ENCODE data around the gene FFAR4. TPM values are rescaled to one million over a fixed set of nuclear protein-coding genes. Genes with fewer than 3 reads are reported as not detected.

The FFAR4 gene
- total RNA-seq, 1 experiment from 2014 or later, result 0.92 TPM

- BruUV-seq (replicated peaks), result no TSS peak
- CTCF ChIA-PET, result no interaction called here
Measured at GRCh38 chr10:93613126-93613525, 46.7 kb downstream of the FFAR4 start.

DNA sequence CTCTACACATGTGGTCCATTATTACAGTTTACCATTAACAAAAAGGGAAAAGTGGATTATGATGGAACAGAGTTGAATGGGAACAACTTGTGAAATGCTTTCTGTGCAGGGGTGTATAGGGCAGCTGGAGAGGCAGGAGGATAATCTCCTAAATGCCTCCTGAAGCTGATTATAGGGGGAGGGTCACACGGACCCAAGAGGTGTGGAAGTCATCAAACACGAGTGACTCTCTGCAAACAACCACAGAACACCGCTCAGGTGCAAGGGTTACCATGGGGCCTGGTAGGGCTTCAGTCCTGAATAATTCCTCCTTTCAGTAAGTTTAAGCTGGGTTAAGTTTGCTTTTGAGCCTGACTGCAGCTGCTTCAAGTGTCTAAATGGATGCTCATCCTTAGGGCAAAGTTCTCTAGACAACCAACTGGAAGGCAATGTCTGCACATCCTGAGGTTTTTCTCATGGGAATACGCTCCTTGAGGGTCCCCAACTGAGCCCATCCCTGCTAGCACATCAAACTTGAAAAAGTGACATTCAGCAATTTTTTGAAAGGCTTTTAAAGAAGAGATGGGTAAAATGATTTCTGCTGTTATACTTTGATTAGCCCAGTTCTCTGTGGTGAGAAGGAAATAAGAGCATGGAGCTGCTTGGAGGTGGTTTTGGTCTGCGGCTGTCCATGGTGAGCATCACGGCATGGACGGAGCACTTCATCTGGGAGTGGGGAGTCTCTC is 47.8 kb downstream of the FFAR4 start:
- in situ Hi-C loops (cut with HindIII; ENCODE audit: low pct_unique_long_range_greater_than_20kb, low sequenced_read_pairs) (no loop called here), intact Hi-C loops (cut with micrococcal nuclease; ENCODE audit: unreplicated experiment) (no loop called here)
- Histone ChIP-seq H3K4me1 (ENCODE audit: control insufficient read depth, insufficient read depth, low read length) (no peaks in the 10 kb centered on the region), H3K27ac (ENCODE audit: low read length) (no peak overlapping the region), H3K9me3 (ENCODE audit: control insufficient read depth, insufficient read depth, low read depth, low read length) (no peaks in the 10 kb centered on the region), H3K36me3 (ENCODE audit: control insufficient read depth, insufficient read depth, low read length) (no peaks in the 10 kb centered on the region), H3K4me3 (ENCODE audit: low read depth in 2 of 2, low read length in 2 of 2) (no peak overlapping the region), H3K27me3 (ENCODE audit: control insufficient read depth, insufficient read depth, low read length) (peaks cover 4% of the 10 kb centered on the region; the same call in 1 of the 2 replicates)
- TF ChIP-seq, protein P1, sequence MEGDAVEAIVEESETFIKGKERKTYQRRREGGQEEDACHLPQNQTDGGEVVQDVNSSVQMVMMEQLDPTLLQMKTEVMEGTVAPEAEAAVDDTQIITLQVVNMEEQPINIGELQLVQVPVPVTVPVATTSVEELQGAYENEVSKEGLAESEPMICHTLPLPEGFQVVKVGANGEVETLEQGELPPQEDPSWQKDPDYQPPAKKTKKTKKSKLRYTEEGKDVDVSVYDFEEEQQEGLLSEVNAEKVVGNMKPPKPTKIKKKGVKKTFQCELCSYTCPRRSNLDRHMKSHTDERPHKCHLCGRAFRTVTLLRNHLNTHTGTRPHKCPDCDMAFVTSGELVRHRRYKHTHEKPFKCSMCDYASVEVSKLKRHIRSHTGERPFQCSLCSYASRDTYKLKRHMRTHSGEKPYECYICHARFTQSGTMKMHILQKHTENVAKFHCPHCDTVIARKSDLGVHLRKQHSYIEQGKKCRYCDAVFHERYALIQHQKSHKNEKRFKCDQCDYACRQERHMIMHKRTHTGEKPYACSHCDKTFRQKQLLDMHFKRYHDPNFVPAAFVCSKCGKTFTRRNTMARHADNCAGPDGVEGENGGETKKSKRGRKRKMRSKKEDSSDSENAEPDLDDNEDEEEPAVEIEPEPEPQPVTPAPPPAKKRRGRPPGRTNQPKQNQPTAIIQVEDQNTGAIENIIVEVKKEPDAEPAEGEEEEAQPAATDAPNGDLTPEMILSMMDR (IDR thresholded peaks at IDR 0.05), result no peak
- TF ChIP-seq TCF7L2 (IDR thresholded peaks at IDR 0.05; ENCODE audit: low read depth, low read length), result no peak
- TF ChIP-seq, protein P2, sequence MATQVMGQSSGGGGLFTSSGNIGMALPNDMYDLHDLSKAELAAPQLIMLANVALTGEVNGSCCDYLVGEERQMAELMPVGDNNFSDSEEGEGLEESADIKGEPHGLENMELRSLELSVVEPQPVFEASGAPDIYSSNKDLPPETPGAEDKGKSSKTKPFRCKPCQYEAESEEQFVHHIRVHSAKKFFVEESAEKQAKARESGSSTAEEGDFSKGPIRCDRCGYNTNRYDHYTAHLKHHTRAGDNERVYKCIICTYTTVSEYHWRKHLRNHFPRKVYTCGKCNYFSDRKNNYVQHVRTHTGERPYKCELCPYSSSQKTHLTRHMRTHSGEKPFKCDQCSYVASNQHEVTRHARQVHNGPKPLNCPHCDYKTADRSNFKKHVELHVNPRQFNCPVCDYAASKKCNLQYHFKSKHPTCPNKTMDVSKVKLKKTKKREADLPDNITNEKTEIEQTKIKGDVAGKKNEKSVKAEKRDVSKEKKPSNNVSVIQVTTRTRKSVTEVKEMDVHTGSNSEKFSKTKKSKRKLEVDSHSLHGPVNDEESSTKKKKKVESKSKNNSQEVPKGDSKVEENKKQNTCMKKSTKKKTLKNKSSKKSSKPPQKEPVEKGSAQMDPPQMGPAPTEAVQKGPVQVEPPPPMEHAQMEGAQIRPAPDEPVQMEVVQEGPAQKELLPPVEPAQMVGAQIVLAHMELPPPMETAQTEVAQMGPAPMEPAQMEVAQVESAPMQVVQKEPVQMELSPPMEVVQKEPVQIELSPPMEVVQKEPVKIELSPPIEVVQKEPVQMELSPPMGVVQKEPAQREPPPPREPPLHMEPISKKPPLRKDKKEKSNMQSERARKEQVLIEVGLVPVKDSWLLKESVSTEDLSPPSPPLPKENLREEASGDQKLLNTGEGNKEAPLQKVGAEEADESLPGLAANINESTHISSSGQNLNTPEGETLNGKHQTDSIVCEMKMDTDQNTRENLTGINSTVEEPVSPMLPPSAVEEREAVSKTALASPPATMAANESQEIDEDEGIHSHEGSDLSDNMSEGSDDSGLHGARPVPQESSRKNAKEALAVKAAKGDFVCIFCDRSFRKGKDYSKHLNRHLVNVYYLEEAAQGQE (IDR thresholded peaks at IDR 0.05; ENCODE audit: insufficient read depth in 1 of 2, low read depth in 2 of 2, low read length in 1 of 2), result no peak
- CTCF ChIA-PET, result no interaction called here
- BruUV-seq (replicated peaks), result no TSS peak
- POLR2A ChIA-PET, result no interaction called here
- ATAC-seq (no peak), DNase-seq (ENCODE audit: low read depth, low spot score) (no peak)

More at GRCh38 chr10:93613126-93613525, 46.7 kb downstream of the FFAR4 start:
- no peak overlapping the region for H3K27ac ChIP-seq (ENCODE audit: low read length)
- no peaks in the 10 kb centered on the region for H3K9me3 ChIP-seq (ENCODE audit: control insufficient read depth, insufficient read depth, low read depth, low read length)
- H3K27me3 ChIP-seq (ENCODE audit: control insufficient read depth, insufficient read depth, low read length), result no peaks in the 10 kb centered on the region; the same call in 1 of the 2 replicates
- POLR2A ChIA-PET, result no interaction called here
- no peaks in the 10 kb centered on the region for H3K4me1 ChIP-seq (ENCODE audit: control insufficient read depth, insufficient read depth, low read length)
- in situ Hi-C loops (cut with HindIII; ENCODE audit: low pct_unique_long_range_greater_than_20kb, low sequenced_read_pairs), result no loop called here
- TF ChIP-seq, protein P1 (IDR thresholded peaks at IDR 0.05), result no peak
- TF ChIP-seq TCF7L2 (IDR thresholded peaks at IDR 0.05; ENCODE audit: low read depth, low read length), result no peak
- TF ChIP-seq, protein P2 (IDR thresholded peaks at IDR 0.05; ENCODE audit: insufficient read depth in 1 of 2, low read depth in 2 of 2, low read length in 1 of 2), result no peak
- TF ChIP-seq SIN3A (IDR thresholded peaks at IDR 0.05; ENCODE audit: borderline replicate concordance, insufficient read depth, low read depth, low read length), result no peak
- TF ChIP-seq POLR2AphosphoS5 (IDR thresholded peaks at IDR 0.05; ENCODE audit: low read depth, low read length), result no peak
- no peak overlapping the region for H3K4me3 ChIP-seq (ENCODE audit: low read depth in 2 of 2, low read length in 2 of 2)
- intact Hi-C loops (cut with micrococcal nuclease; ENCODE audit: unreplicated experiment), result no loop called here
- ATAC-seq (no peak), DNase-seq (ENCODE audit: low read depth, low spot score) (no peak)
- no peaks in the 10 kb centered on the region for H3K36me3 ChIP-seq (ENCODE audit: control insufficient read depth, insufficient read depth, low read length)

All from Panc1 (cell line).